EH (cell line): Measurements from ENCODE around the gene CREM.
"Not testable (repeated sequence)": the region's sequence is repeated elsewhere in the genome, so short reads cannot be mapped to it uniquely, and the experiment has no call there.

ENCODE experiments used
- DNase-seq: peaks from one replicate; pipeline ENCODE4 v3.0.0-alpha.2; 2015; ENCODE audit warnings: low read depth

CREM gene

DNA sequence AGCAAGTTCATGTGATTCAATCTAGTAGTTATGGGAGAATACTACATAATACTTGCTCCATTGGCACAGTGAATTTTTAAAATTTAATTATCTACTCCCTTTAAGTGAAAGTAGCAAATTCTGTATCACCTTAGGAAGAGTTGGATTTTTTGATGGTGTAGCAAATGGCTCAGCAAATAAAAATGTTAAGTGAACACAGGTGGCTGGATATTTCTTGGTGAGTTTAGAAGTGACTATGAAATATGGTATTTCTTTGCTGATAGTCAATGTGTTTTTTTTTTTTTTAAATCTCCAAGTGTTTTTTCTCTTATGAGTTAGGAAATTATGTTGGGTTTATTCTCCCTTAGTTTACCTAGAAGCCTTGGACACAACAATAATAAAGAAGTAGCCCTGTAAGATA is 67.8 kb downstream of the CREM start:
- peak; percentile 16 for DNase-seq

DNA sequence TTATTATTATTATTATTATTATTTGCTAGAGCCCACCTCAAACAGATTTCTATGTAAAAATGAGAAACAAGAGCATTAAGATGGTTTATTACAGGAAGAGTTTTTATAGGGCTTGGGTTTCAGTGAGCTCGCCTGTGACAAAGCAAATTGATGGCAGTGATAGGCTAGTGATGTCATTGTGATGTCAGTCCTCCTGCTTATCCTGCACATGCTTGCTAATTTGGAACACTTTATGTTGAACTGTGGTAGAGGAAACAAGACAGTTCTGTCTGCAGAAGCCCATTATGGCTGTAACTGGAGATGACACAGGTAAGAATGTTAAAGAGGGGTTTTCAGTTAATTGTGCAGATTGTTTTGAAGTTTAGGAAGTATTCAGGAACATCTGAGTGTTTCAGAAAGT is 68.3 kb downstream of the CREM start:
- DNase-seq: peak; percentile 43

DNA sequence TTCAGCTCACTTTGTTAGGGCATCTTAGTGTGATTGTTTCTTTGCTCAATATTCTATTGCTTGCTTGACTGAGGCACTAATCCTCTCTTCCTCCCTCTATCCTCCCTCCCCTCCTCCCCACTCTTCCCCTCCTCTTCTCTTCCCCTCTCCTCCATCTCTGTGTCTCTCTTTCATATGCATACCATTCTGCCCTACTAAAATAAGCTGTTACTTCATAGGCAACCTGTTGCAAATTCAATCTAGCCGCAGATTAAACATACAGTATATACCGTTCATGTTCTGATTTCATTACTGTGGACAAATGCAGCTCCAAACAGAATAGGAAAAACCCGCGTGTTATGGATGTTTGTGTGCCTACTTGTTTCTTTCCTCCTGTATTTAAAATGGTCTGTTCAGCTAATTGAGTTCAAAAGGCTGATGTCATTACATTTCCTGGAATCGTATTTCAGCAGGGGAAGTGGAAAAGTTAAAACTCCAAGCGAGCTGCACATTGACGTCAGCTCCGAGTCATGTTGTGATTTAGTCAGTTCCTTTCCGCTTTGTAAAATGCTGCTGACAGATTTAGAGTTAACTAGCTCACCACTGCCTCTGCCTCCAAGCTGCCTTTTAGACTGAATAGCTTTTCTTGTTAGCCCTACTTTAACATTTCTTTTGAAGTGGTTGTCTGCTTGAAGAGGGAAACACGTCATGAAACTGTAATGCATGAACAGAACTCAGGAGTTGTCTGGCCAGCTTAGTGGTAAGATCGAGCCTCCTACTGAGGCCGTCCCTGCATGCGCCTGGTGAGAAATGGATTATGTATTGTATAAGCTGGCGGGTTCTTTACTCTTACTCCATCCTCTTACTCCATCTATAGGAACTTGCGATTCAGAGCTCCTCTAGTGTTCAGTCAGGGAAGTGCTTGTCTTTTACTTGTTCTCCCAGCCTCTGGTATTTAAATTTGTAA is 69.0 kb downstream of the CREM start:
- peak; percentile 94 for DNase-seq

- DNase-seq: no peak
Observed at GRCh38 chr10:35200487-35200886, 73.8 kb downstream of the CREM start.

DNA sequence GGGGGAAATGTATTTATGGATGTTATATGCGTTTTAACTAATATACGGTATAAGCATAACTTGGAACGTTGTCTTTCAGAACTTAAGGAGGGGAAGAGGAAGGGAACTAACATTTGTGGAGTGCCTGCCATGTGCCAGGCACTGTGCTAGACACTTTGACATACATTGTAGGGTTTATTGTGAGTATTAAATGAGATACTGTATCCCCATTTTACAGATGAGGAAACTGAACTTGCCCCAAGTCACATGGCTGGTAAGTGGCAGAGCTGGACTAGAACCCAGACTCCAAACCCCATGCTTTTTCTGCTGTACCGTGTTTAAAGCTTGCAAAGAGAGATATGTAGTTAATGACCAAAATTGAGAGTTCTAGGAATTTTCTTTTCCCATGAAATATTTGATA is 74.6 kb downstream of the CREM start:
- no peak for DNase-seq

DNA sequence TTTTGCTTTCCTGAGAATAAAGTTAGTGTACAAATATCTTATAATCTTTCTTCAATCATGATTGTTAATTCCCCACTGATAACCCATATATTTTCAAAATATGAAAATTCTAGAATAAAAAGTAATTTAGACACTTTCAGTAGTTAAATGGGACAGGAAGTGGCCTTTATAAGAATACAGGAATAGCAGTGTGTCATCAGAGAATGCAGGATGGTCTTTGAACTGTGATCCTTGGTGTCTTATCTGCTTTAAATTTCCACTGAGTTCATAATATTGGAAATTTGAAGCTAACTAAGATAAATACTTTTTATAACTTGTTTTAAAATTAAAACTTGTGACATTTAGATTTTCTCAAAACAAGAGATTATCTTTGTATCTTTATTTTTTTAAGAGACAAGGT is 75.4 kb downstream of the CREM start:
- DNase-seq: no peak

GRCh38 chr10:35203745-35204144 is 77.1 kb downstream of the CREM start:
- DNase-seq: no peak

GRCh38 chr10:35204650-35205319 is 78.1 kb downstream of the CREM start:
- no peak for DNase-seq

- DNase-seq: no peak
Observed at GRCh38 chr10:35206274-35206673, 79.6 kb downstream of the CREM start.

- no peak for DNase-seq
Observed at GRCh38 chr10:35208536-35208935, 81.9 kb downstream of the CREM start.

DNA sequence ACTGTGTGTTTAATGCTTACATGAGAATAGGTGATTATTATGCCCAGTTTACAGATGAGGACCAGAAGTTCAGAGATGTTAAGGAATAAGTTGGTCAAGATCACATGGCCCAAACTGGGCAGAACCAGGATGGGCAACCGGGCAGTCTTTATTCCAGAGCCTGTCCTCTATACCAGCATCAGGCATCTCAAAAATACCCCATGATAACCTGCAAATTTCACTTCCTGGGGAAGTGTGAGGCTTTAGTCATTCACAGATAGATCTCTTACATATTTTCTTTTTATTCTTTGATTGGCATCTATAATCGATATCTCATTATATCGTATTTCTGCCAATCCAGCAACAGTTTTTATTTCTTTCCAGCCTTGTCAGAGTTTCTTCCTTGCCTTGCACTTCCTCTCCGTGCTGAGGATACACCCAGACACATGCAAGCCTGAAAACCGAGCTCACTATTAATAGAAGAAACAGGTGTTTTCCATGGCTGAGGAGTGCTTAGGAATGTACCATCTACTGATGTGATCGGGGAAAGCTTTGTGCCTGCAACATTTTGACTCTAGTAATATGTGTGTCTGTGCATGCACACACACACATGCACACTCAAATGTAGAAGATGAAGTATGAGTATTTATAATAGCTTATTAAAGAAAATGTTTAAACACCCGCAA is 82.4 kb downstream of the CREM start:
- DNase-seq: no peak

- DNase-seq: no peak
Observed at GRCh38 chr10:35210961-35211360, 84.3 kb downstream of the CREM start.

- DNase-seq: no peak
Observed at GRCh38 chr10:35211390-35211789, 84.7 kb downstream of the CREM start.

DNA sequence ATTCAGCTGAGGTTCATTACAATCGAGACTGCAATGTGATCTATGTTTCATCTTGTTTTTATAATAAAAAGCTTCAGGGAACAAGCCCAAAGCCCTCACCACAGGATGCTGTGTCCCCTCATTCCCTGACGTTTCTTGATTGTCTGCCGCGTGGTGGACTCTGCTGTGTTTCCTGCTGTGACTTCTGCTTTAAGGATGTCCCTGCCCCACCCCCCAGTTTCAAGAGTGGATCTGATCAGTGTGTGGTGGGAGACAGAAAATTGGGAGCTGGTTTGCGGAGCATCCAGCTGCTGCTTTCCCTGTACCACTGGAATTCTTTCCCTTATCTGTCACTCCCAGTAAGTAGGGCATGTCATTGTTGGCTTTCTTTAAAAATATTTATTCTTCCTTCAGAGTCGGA is 86.2 kb downstream of the CREM start:
- peak; percentile 41 for DNase-seq

DNA sequence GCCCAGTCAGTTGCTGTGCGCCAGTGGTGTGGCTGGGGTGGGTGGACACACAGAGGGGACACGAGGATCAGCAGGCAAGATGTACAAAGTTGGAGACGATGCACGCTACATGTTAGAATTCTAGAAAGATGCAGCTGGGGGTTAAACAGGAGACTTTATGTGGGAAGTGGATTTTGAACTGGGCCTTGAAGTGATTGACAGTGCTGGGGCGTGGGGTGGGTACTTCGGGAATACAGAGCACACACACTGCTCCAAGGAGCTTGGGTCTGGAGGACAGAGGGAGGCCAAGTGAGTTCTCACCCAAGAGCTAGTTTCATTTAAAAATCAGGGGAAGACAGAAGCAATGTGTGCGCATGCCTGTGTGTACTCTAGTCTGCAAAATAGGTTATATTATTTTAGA is 87.1 kb downstream of the CREM start:
- DNase-seq: no peak

GRCh38 chr10:35214607-35215020 is 88.0 kb downstream of the CREM start:
- no peak for DNase-seq

DNA sequence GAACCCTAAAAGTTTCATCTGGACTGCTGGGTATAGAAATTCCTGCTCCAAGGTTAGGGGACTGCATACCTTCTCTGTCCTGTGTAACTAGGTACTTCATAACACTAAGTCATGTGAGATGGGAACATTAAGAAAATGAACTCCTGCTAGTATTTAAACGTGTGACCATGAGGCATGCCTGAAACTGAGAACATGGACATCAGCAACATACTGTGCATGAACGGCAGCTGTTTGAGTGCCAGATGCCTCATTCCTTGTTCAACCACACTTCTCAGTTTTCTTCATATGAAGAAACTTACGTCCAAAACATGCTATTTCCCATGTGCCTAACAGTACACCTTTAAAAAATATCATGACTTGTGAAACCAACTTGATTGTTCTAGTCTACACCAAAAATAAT is 88.5 kb downstream of the CREM start:
- DNase-seq: no peak

GRCh38 chr10:35216303-35216905 is 89.8 kb downstream of the CREM start:
- DNase-seq: no peak

DNA sequence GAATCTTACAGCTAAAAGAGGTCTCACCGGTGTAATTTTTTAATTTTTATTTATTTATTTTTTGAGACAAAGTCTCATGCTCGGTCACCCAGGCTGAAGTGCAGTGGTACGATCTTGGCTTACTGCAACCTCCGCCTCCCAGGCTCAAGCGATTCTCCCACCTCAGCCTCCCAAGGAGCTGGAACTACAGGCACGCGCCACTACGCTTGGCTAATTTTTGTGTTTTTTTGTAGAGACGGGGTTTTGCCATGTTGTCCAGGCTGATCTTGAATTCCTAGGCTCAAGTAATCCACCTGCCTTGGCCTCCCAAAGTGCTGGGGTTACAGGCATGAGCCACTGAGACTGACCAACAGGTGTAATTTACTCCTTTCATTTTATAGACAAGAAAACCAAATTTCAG is 90.3 kb downstream of the CREM start:
- not testable (repeated sequence) for DNase-seq

GRCh38 chr10:35217455-35217854 is 90.8 kb downstream of the CREM start:
- no peak for DNase-seq

DNA sequence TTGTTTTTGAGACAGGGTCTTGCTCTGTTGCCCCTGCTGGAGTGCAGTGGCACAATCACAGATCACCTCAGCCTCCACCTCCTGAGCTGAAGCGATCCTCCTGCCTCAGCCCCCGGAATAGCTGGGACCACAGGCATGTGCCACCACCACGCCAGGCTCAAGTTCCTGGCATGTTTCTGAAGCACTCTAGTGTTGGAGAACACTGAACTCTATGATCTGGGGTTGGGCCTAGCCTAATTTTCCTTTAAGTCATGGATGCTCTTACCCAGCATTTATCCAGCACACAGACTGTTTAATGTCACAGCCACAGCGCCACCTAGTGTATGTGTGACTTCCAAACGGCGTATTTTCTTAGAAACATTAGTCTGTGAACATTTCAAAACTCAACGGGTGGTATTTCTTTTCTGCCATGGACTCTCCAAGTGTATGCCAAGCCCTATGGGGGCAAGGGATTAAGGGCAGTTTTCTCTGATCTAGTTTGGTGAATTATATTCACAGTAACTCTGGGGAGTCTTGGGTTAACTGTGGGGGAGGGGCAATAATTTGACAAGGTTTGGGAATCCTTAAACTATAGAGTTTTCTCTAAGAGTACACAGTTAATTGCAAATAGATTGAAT is 91.8 kb downstream of the CREM start:
- DNase-seq: peak; percentile 85

GRCh38 chr10:35219292-35219691 is 92.6 kb downstream of the CREM start:
- no peak for DNase-seq
